Right forelimb (tissue), 1 donor: ENCODE measurements around the gene ZCCHC3.

Experiments
- DNase-seq: peaks from one replicate; pipeline ENCODE4 v3.0.0-alpha.2; 2018

The ZCCHC3 gene

DNA sequence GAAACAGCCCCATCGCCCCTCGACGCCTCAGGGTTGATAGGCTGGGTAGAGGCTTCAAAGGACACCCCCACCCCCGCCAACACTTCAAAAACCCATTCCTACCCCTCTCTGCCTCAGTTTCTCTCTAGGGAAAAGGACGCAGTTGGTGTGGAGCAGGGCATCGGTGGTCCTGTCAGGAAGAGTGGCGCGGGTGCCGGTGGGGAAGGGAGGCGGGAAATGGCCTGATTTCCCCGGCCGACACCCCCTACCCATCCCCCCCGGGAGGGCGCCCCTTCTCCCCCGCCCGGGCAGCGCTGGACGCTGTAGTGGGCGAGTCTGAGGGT, 49.9 kb downstream of the ZCCHC3 start:
- no peak for DNase-seq

DNA sequence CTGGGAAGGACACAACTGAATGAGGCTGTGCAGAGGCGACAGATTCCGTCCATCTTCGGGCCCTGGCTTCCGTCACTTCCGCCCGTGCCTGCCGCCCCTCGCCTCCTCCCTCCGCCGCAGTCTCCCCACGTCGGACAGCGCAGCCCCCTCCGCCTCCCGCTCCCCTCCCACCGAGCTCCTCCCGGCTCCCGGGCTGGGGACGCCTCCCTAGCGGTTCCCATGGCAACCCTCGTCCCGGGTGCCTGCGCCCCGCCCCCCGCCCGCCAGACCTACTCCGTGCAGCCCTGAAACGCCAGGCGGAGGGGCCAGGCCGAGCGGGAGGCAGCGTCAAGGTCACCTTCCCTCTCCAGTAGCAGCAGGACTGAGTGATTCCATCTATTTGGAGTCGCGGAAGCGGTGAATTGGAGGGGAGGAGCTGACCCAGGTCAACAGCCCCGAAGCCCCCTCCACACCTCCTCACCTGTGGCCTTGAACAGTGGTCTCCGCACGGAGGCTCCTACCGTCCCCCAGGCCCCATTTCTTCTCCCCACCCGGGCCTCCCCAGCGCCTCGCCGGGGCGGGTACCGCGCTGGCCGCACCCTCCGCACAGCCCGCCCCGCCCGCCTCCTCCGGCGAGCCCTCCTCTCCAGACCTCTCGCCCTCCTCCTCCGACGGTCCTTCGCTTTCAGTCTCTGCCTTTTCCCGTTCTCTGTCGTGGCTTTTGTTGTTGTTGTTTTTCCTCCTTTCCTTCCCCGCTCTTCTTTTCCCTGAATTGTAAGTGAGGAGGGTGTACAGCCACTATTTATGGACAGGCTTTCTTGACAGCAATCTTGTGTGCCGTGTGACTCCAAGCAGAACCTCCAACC, 50.5 kb downstream of the ZCCHC3 start:
- DNase-seq = peak; percentile 96

DNA sequence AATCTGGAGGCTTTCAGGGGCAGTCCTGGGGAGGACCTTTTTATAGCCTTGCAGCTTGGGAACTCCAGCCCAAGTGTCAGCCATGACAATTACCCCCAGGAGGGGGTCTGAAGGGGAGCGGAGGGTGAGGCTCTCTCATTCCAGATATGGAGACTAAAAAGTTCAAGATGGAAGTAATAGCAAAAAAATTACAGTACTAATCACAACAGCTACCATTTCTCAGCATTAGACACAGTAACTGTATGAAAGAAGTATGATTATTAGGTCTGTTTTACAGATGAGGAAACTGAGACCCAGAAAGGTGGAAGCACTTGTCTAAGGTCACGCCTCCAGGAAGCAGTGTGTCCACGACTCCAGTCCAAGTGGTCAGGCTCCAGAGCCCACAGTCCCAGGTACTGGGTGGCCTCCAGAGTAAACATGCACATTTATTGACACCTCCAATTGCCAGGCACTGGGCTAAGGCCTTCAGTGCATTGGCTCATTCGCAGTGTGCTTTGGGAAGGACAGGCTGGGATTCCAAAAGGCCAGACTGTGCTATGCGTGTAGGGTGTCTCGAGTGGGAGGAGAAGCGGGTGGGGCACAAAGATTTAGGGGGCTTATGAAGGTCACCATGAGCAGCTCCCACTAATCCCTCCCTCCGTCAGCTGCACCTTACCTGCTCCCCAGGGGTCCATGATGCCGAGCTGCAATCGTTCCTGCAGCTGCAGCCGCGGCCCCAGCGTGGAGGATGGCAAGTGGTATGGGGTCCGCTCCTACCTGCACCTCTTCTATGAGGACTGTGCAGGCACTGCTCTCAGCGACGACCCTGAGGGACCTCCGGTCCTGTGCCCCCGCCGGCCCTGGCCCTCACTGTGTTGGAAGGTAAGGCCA, 51.8 kb downstream of the ZCCHC3 start:
- no peak for DNase-seq
